Loucy (cell line): ENCODE results near the gene PCCA.

ENCODE experiments used
- CTCF ChIP-seq: fragments of 200-600 bp; sonication (generic); conservative IDR thresholded peaks from 2 replicates; pipeline ENCODE4 v1.5.1; 2014; ENCODE audit warnings: mild to moderate bottlenecking, antibody characterized with exemption, low read length
- EZH2phosphoT487 ChIP-seq: fragments of 200-600 bp; IDR thresholded peaks from 2 replicates; pipeline ENCODE4 v1.6.1; 2018; ENCODE audit warnings: antibody characterized with exemption, mild to moderate bottlenecking, moderate library complexity, borderline replicate concordance

- TF ChIP-seq EZH2phosphoT487 (no peak), CTCF (no peak)
Measured at GRCh38 chr13:100306030-100306429, 217.1 kb downstream of the PCCA start.
